ENCODE results near the gene IGSF3. TPM values are rescaled to one million over a fixed set of nuclear protein-coding genes. Genes with fewer than 3 reads are reported as not detected.
"Not testable (repeated sequence)": the region's sequence is repeated elsewhere in the genome, so short reads cannot be mapped to it uniquely, and the experiment has no call there.

The IGSF3 gene
- total RNA-seq, 1 donor: 13.8 TPM

GRCh38 chr1:116667078-116667574 is 407 bp downstream of the IGSF3 start:
- no peak for TF ChIP-seq CTCF (IDR thresholded peaks at IDR 0.05; ENCODE audit: insufficient read depth, low read depth, low read length)
- no peak for DNase-seq (ENCODE audit: low read depth)
- H3K4me3 ChIP-seq (ENCODE audit: low read depth, low read length): peak overlapping the region; percentile 62

GRCh38 chr1:116666187-116667077 is 1.1 kb downstream of the IGSF3 start:
- H3K4me3 ChIP-seq (ENCODE audit: low read depth, low read length): peak overlapping the region; percentile 62
- DNase-seq (ENCODE audit: low read depth): no peak
- no peak for TF ChIP-seq CTCF (IDR thresholded peaks at IDR 0.05; ENCODE audit: insufficient read depth, low read depth, low read length)

- no peak overlapping the region for H3K4me3 ChIP-seq (ENCODE audit: low read depth, low read length)
- TF ChIP-seq CTCF (IDR thresholded peaks at IDR 0.05; ENCODE audit: insufficient read depth, low read depth, low read length): no peak
- no peak for DNase-seq (ENCODE audit: low read depth)
These were observed 2.6 kb downstream of the IGSF3 start for GRCh38 chr1:116664978-116665371.

- no peak overlapping the region for H3K4me3 ChIP-seq (ENCODE audit: low read depth, low read length)
- no peak for DNase-seq (ENCODE audit: low read depth)
- TF ChIP-seq CTCF (IDR thresholded peaks at IDR 0.05; ENCODE audit: insufficient read depth, low read depth, low read length): no peak
These were observed 3.1 kb downstream of the IGSF3 start for GRCh38 chr1:116664366-116664977.

GRCh38 chr1:116663821-116664220 is 3.7 kb downstream of the IGSF3 start:
- H3K4me3 ChIP-seq (ENCODE audit: low read depth, low read length): no peak overlapping the region
- DNase-seq (ENCODE audit: low read depth): no peak
- no peak for TF ChIP-seq CTCF (IDR thresholded peaks at IDR 0.05; ENCODE audit: insufficient read depth, low read depth, low read length)

GRCh38 chr1:116661633-116662032 is 5.9 kb downstream of the IGSF3 start:
- DNase-seq (ENCODE audit: low read depth): no peak
- no peak for TF ChIP-seq CTCF (IDR thresholded peaks at IDR 0.05; ENCODE audit: insufficient read depth, low read depth, low read length)
- H3K4me3 ChIP-seq (ENCODE audit: low read depth, low read length): no peak overlapping the region

- not testable (repeated sequence) for DNase-seq (ENCODE audit: low read depth); H3K4me3 ChIP-seq (ENCODE audit: low read depth, low read length)
These were observed 8.9 kb downstream of the IGSF3 start for GRCh38 chr1:116658645-116659044.

GRCh38 chr1:116657836-116658235 is 9.7 kb downstream of the IGSF3 start:
- not testable (repeated sequence) for H3K4me3 ChIP-seq (ENCODE audit: low read depth, low read length); DNase-seq (ENCODE audit: low read depth)

Data from fibroblast of villous mesenchyme (primary cell).